ENCODE results near the gene WNT7B.
A peak's percentile ranks its signal among the peaks of the same experiment; 100 is the strongest.

The WNT7B gene

GRCh38 chr22:45970705-45971407 lies 6.1 kb downstream of the WNT7B start:
- Histone ChIP-seq H3K9me3 (no peaks in the 10 kb centered on the region), H3K4me3 (peak overlapping the region in 1 of 2 donors; percentile 24), H3K27ac (no peak overlapping the region), H3K4me1 (peaks cover 0 to 32% (median 25%) of the 10 kb centered on the region in 4 donors), H3K27me3 (peaks cover 0 to 100% of the 10 kb centered on the region in 2 donors), H3K36me3 (no peaks in the 10 kb centered on the region)
- intact Hi-C loops (cut with DNase I; ENCODE audit: low total_unique reads): no loop called here
- no peak for TF ChIP-seq CTCF (IDR thresholded peaks at IDR 0.05)
- no peak for DNase-seq

- H3K36me3 ChIP-seq: no peaks in the 10 kb centered on the region
- no peak for TF ChIP-seq CTCF (IDR thresholded peaks at IDR 0.05)
- intact Hi-C loops (cut with DNase I; ENCODE audit: low total_unique reads): no loop called here
- peaks cover 0 to 100% of the 10 kb centered on the region in 2 donors for H3K27me3 ChIP-seq
- DNase-seq: no peak
- H3K4me1 ChIP-seq: peaks cover 0 to 25% (median 22%) of the 10 kb centered on the region in 4 donors
- H3K4me3 ChIP-seq: no peak overlapping the region
- no peak overlapping the region for H3K27ac ChIP-seq
- no peaks in the 10 kb centered on the region for H3K9me3 ChIP-seq
Observed at GRCh38 chr22:45969801-45970470, 7.0 kb downstream of the WNT7B start.

- intact Hi-C loops (cut with DNase I; ENCODE audit: low total_unique reads): no loop called here
- H3K27ac ChIP-seq: no peak overlapping the region
- DNase-seq: no peak
- no peaks in the 10 kb centered on the region for H3K36me3 ChIP-seq
- H3K9me3 ChIP-seq: no peaks in the 10 kb centered on the region
- peaks cover 0 to 25% (median 22%) of the 10 kb centered on the region in 4 donors for H3K4me1 ChIP-seq
- H3K27me3 ChIP-seq: peaks cover 0 to 100% of the 10 kb centered on the region in 2 donors
- H3K4me3 ChIP-seq: no peak overlapping the region
- TF ChIP-seq CTCF (IDR thresholded peaks at IDR 0.05): no peak
Observed at GRCh38 chr22:45969414-45969799, 7.6 kb downstream of the WNT7B start.

GRCh38 chr22:45968751-45969413 lies 8.1 kb downstream of the WNT7B start:
- DNase-seq: no peak
- Histone ChIP-seq H3K27ac (no peak overlapping the region), H3K36me3 (no peaks in the 10 kb centered on the region), H3K4me1 (peaks cover 0 to 25% (median 22%) of the 10 kb centered on the region in 4 donors), H3K9me3 (no peaks in the 10 kb centered on the region), H3K4me3 (no peak overlapping the region), H3K27me3 (peaks cover 0 to 100% of the 10 kb centered on the region in 2 donors)
- intact Hi-C loops (cut with DNase I; ENCODE audit: low total_unique reads): no loop called here
- TF ChIP-seq CTCF (IDR thresholded peaks at IDR 0.05): no peak

GRCh38 chr22:45968003-45968650 lies 8.8 kb downstream of the WNT7B start:
- Histone ChIP-seq H3K36me3 (no peaks in the 10 kb centered on the region), H3K9me3 (no peaks in the 10 kb centered on the region), H3K27ac (no peak overlapping the region), H3K27me3 (peaks cover 0 to 99% of the 10 kb centered on the region in 2 donors), H3K4me1 (peaks cover 0 to 25% (median 22%) of the 10 kb centered on the region in 4 donors), H3K4me3 (no peak overlapping the region)
- DNase-seq: no peak
- no peak for TF ChIP-seq CTCF (IDR thresholded peaks at IDR 0.05)
- intact Hi-C loops (cut with DNase I; ENCODE audit: low total_unique reads): no loop called here

Measured in tibial artery (tissue), 4 donors.